IMR-90 (cell line): Measurements from ENCODE around the gene STEAP3. TPM values are rescaled to one million over a fixed set of nuclear protein-coding genes. Genes with fewer than 3 reads are reported as not detected.

Source experiments
- ATAC-seq: fragments of 200-7000 bp; cut with Tn5 transposase; 2 replicates; pipeline ENCODE4 v1.9.1; 2020; ENCODE audit warnings: low read depth, mild to moderate bottlenecking, moderate library complexity
- BruUV-seq: library from RNA; stranded (reverse); fragments of 400-500 nt; replicated peaks from 2 replicates; lab custom pipeline; 2021; lab: Mats Ljungman, UMichigan
- CTCF ChIA-PET: fragments of 300-600 bp; formaldehyde crosslinking; extraction: SDS; loops from one replicate; lab custom pipeline; 2021; ENCODE audit warnings: antibody characterized with exemption; lab: Yijun Ruan, JAX
- POLR2A ChIA-PET: fragments of 300-600 bp; sonication (Branson Sonifier 250); formaldehyde crosslinking; loops from one replicate; lab custom pipeline; 2022; ENCODE audit warnings: antibody characterized with exemption; ENCODE audit not compliant: unreplicated experiment; lab: Charles Lee
- DNase-seq: peaks from one replicate; pipeline ENCODE4 v3.0.0; 2013
- H2AFZ ChIP-seq: replicated peaks from 2 replicates; pipeline ENCODE3; 2013; ENCODE audit warnings: low read length, mild to moderate bottlenecking; ENCODE audit not compliant: poor library complexity
- H2AK5ac ChIP-seq: 2 replicates; pipeline ENCODE4 v1.6.1; 2013; ENCODE audit warnings: low read depth, low read length, inconsistent platforms
- H2AK9ac ChIP-seq: replicated peaks from 2 replicates; pipeline ENCODE3; 2013; ENCODE audit warnings: mild to moderate bottlenecking, low read depth, low read length, moderate library complexity; ENCODE audit not compliant: poor library complexity
- H2BK120ac ChIP-seq: 2 replicates; pipeline ENCODE4 v1.6.1; 2013; ENCODE audit warnings: low read depth, low read length, inconsistent platforms
- H2BK15ac ChIP-seq: 3 replicates; pipeline ENCODE4 v1.6.1; 2013; ENCODE audit warnings: low read depth, low read length, inconsistent platforms
- H2BK20ac ChIP-seq: 2 replicates; pipeline ENCODE4 v1.6.1; 2013; ENCODE audit warnings: low read depth, mild to moderate bottlenecking, inconsistent platforms, low read length, moderate library complexity
- H2BK5ac ChIP-seq: 2 replicates; pipeline ENCODE4 v1.6.1; 2013; ENCODE audit warnings: mild to moderate bottlenecking, low read depth, low read length, inconsistent platforms; ENCODE audit not compliant: poor library complexity, severe bottlenecking
- H3K14ac ChIP-seq: replicated peaks from 2 replicates; pipeline ENCODE4 v1.6.1; 2013; ENCODE audit warnings: low read depth, low read length, inconsistent platforms
- H3K18ac ChIP-seq: 2 replicates; pipeline ENCODE4 v1.6.1; 2013; ENCODE audit warnings: low read depth, low read length, control low read depth
- H3K23ac ChIP-seq: 2 replicates; pipeline ENCODE4 v1.6.1; 2013; ENCODE audit warnings: low read depth, low read length, inconsistent platforms
- H3K27ac ChIP-seq: 2 replicates; pipeline ENCODE4 v1.5.1; 2013; ENCODE audit warnings: mild to moderate bottlenecking, control low read depth, low read length; ENCODE audit not compliant: insufficient read depth
- H3K27me3 ChIP-seq: 2 replicates; pipeline ENCODE4 v1.6.1; 2013; ENCODE audit warnings: low read length; ENCODE audit not compliant: control insufficient read depth, insufficient read depth
- H3K36me3 ChIP-seq: 2 replicates; pipeline ENCODE4 v1.6.1; 2013; ENCODE audit warnings: low read length, mixed read lengths; ENCODE audit not compliant: control insufficient read depth, insufficient read depth
- H3K4ac ChIP-seq: 2 replicates; pipeline ENCODE4 v1.6.1; 2013; ENCODE audit warnings: low read depth, low read length, inconsistent platforms
- H3K4me1 ChIP-seq: 2 replicates; pipeline ENCODE4 v1.6.1; 2013; ENCODE audit warnings: low read length, mixed read lengths; ENCODE audit not compliant: control insufficient read depth, insufficient read depth
- H3K4me2 ChIP-seq: 2 replicates; pipeline ENCODE4 v1.6.1; 2013; ENCODE audit warnings: low read depth, mild to moderate bottlenecking, control low read depth, low read length, moderate library complexity
- H3K4me3 ChIP-seq: 2 replicates; pipeline ENCODE4 v1.5.1; 2013; ENCODE audit warnings: low read depth, mild to moderate bottlenecking, control low read depth, low read length, moderate library complexity; ENCODE audit not compliant: insufficient read depth
- H3K56ac ChIP-seq: 2 replicates; pipeline ENCODE4 v1.6.1; 2013; ENCODE audit warnings: low read length, inconsistent platforms; ENCODE audit not compliant: insufficient read depth; ENCODE audit errors: extremely low read depth
- H3K79me1 ChIP-seq, 2 experiments: 2 replicates each; pipeline ENCODE4 v1.6.1; 2013; ENCODE audit warnings: low read length in 2 of 2, inconsistent platforms in 1 of 2, low read depth in 1 of 2
- H3K9ac ChIP-seq: 2 replicates; pipeline ENCODE4 v1.6.1; 2013; ENCODE audit warnings: low read depth, low read length, control low read depth
- H3K9me1 ChIP-seq: 2 replicates; pipeline ENCODE4 v1.6.1; 2013; ENCODE audit warnings: low read length, inconsistent platforms; ENCODE audit not compliant: insufficient read depth
- H3K9me3 ChIP-seq: 2 replicates; pipeline ENCODE4 v1.6.1; 2013; ENCODE audit warnings: low read length; ENCODE audit not compliant: control insufficient read depth, insufficient read depth
- H4K20me1 ChIP-seq: 2 replicates; pipeline ENCODE4 v1.6.1; 2013; ENCODE audit warnings: low read length, inconsistent platforms; ENCODE audit not compliant: insufficient read depth
- H4K5ac ChIP-seq: 2 replicates; pipeline ENCODE4 v1.6.1; 2013; ENCODE audit warnings: mild to moderate bottlenecking, low read depth, low read length, control low read depth
- H4K8ac ChIP-seq, 2 experiments: 2 replicates each; pipeline ENCODE4 v1.6.1; 2013; ENCODE audit warnings: low read depth in 2 of 2, low read length in 2 of 2, control low read depth in 1 of 2, inconsistent platforms in 1 of 2
- H4K91ac ChIP-seq: 2 replicates; pipeline ENCODE4 v1.6.1; 2013; ENCODE audit warnings: low read depth, low read length, inconsistent platforms; ENCODE audit not compliant: insufficient read depth
- BHLHE40 ChIP-seq: fragments of 150-350 bp; IDR thresholded peaks from 2 replicates; pipeline ENCODE4 v1.6.1; 2016; ENCODE audit warnings: mild to moderate bottlenecking, low read depth, low read length
- WGBS, 2 experiments: methylation state at CpG; one replicate each; pipeline versions ENCODE4 v1.1.5 to v1.1.7; 2013; ENCODE audit warnings: missing lambda C conversion rate in 2 of 2; ENCODE audit not compliant: insufficient read length in 1 of 2; ENCODE audit errors: extremely low coverage in 2 of 2; 5-methylcytosine and 5-hydroxymethylcytosine counted together
- dilution Hi-C: fragments of 300-500 bp; cut with HindIII; formaldehyde crosslinking; loops from one replicate; pipeline ENCODE4 v1.14.3; 2018; ENCODE audit warnings: low sequenced_read_pairs; ENCODE audit not compliant: unreplicated experiment
- in situ Hi-C: fragments of 300-500 bp; cut with MboI; formaldehyde crosslinking; loops from 3 replicates; pipeline ENCODE4 v1.14.3; 2019; ENCODE audit warnings: low sequenced_read_pairs, inconsistent platforms, mixed read lengths
- intact Hi-C: fragments of 100-400 bp; cut with micrococcal nuclease; formaldehyde crosslinking; loops from 2 replicates; pipeline ENCODE4 v1.10.0; 2022
- polyA plus RNA-seq, 3 experiments: library from polyadenylated mRNA; depleted of rRNA; stranded (reverse); fragments of >200 nt; gene quantifications; 2 replicates each; pipeline ENCODE4 v1.2.3, GENCODE V29; 2012; ENCODE audit warnings: low replicate concordance in 1 of 3
- total RNA-seq: library from RNA; depleted of rRNA; stranded (reverse); fragments of >200 nt; gene quantifications from 2 replicates; pipeline ENCODE4 v1.2.3, GENCODE V29; 2012

STEAP3 gene
- total and polyA plus RNA-seq, 2 of the 4 experiments (the other 2 are of a cell fraction): 19.4 to 43.9 TPM

DNA sequence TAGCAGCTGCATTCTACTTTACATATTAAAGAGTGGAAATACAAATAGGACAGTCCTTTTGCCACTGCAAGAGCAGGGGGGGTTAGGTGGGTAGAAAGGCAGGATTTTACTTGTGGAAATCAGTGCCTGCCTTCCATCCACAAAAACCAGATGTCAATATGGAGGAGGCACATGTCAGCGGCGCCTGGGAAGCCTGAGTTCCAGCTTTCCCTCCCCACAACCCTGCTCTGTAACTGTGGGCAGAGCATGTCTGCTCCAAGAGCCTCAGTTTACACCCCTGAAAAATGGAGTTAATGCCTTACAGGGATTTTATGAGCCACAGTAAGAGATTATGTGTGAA lies 32.9 kb downstream of the STEAP3 start:
- ATAC-seq (no peak), DNase-seq (no peak)
- no TSS peak for BruUV-seq
- CTCF ChIA-PET: no interaction called here
- no peak for TF ChIP-seq BHLHE40
- Histone ChIP-seq H2BK5ac (peak overlapping the region; percentile 68), H2BK15ac (peak overlapping the region; percentile 6; the same call in 1 of the 3 replicates), H3K27me3 (no peaks in the 10 kb centered on the region), H2BK20ac (peak overlapping the region; percentile 73; the same call in 1 of the 2 replicates), H4K8ac (peak overlapping the region; percentile 0 to 50; a peak in 2 of 4 replicates), H3K9me1 (peaks cover 42% of the 10 kb centered on the region), H3K79me1 (peaks cover 0 to 24% of the 10 kb centered on the region in 2 experiments; a peak in 2 of 4 replicates), H3K4me2 (no peak overlapping the region), H3K9ac (peak overlapping the region; percentile 3; the same call in 1 of the 2 replicates), H2BK120ac (peak overlapping the region; percentile 80), H4K91ac (peak overlapping the region; percentile 64), H2AK5ac (peak overlapping the region; percentile 87), H2AFZ (peak overlapping the region; percentile 64), H4K5ac (no peak overlapping the region), H3K4ac (peak overlapping the region; percentile 67), H2AK9ac (peak overlapping the region; percentile 82), H3K4me3 (no peak overlapping the region), H3K9me3 (no peaks in the 10 kb centered on the region), H3K4me1 (peaks cover 31% of the 10 kb centered on the region), H3K23ac (peak overlapping the region; percentile 19), H3K14ac (peak overlapping the region; percentile 10), H3K18ac (peak overlapping the region; percentile 26; the same call in 1 of the 2 replicates), H3K56ac (peak overlapping the region; percentile 59; the same call in 1 of the 2 replicates), H4K20me1 (peaks cover 8% of the 10 kb centered on the region; the same call in 1 of the 2 replicates), H3K36me3 (no peaks in the 10 kb centered on the region), H3K27ac (peak overlapping the region; percentile 3; the same call in 1 of the 2 replicates)
- in situ Hi-C loops: loop anchor here (25.0 kb wide), 1 partner anchor 94 kb away; the partner anchor contains the start of gene C1QL2
- dilution Hi-C loops: no loop called here
- intact Hi-C loops: loop anchor here (2.0 kb wide), 1 partner anchor 32 kb away; no protein-coding TSS in a partner anchor
- POLR2A ChIA-PET: no interaction called here
- WGBS, 2 experiments: no CpG with 5 or more reads among the region's 2 CpGs
